ENCODE results near the gene BCAS1.

GRCh38 chr20:53926428-53927028, 143.9 kb downstream of the BCAS1 start:
- TF ChIP-seq POLR2A (IDR thresholded peaks at IDR 0.05) (no peak), CTCF (IDR thresholded peaks at IDR 0.05 in 4 of 5, conservative IDR thresholded peaks at IDR 0.05 in 1 of 5) (no peak)
